ENCODE results near the gene FAM221A.

FAM221A gene

GRCh38 chr7:23743226-23743625, 63.2 kb downstream of the FAM221A start:
- no peak overlapping the region for H3K27ac ChIP-seq
- no peak overlapping the region for H3K4me3 ChIP-seq (ENCODE audit: low read depth, low read length)
- no peak for DNase-seq
- H3K27me3 ChIP-seq (replicated peaks) = no peaks in the 10 kb centered on the region
- TF ChIP-seq CTCF (IDR thresholded peaks at IDR 0.05; ENCODE audit: low read depth, low read length, missing control alignments) = no peak
- in situ Hi-C loops (cut with HindIII; ENCODE audit: low pct_ligation_motif_present, low sequenced_read_pairs) = no loop called here
- no peaks in the 10 kb centered on the region for H3K36me3 ChIP-seq (replicated peaks)

- no peak for DNase-seq
- no peak overlapping the region for H3K27ac ChIP-seq
- no peak overlapping the region for H3K4me3 ChIP-seq (ENCODE audit: low read depth, low read length)
- TF ChIP-seq CTCF (IDR thresholded peaks at IDR 0.05; ENCODE audit: low read depth, low read length, missing control alignments) = no peak
- in situ Hi-C loops (cut with HindIII; ENCODE audit: low pct_ligation_motif_present, low sequenced_read_pairs) = no loop called here
- H3K36me3 ChIP-seq (replicated peaks) = no peaks in the 10 kb centered on the region
- no peaks in the 10 kb centered on the region for H3K27me3 ChIP-seq (replicated peaks)
Measured at GRCh38 chr7:23746629-23747028, 66.6 kb downstream of the FAM221A start.

- Histone ChIP-seq H3K36me3 (replicated peaks) (no peaks in the 10 kb centered on the region), H3K4me3 (ENCODE audit: low read depth, low read length) (no peak overlapping the region), H3K27ac (no peak overlapping the region), H3K27me3 (replicated peaks) (no peaks in the 10 kb centered on the region)
- DNase-seq = no peak
- in situ Hi-C loops (cut with HindIII; ENCODE audit: low pct_ligation_motif_present, low sequenced_read_pairs) = no loop called here
- no peak for TF ChIP-seq CTCF (IDR thresholded peaks at IDR 0.05; ENCODE audit: low read depth, low read length, missing control alignments)
Measured at GRCh38 chr7:23751852-23752251, 71.9 kb downstream of the FAM221A start.

Data from brain microvascular endothelial cell (primary cell).